Fibroblast of skin of left biceps (primary cell): ENCODE measurements around the gene LRRC74B.
"Not testable (repeated sequence)": the region's sequence is repeated elsewhere in the genome, so short reads cannot be mapped to it uniquely, and the experiment has no call there.

Source experiments
- DNase-seq, 2 experiments: peaks; one replicate each; pipeline ENCODE4 v3.0.0-alpha.2; 2013; ENCODE audit warnings: low read depth in 2 of 2

The LRRC74B gene

GRCh38 chr22:21031545-21032036, 14.2 kb upstream of the LRRC74B start:
- DNase-seq: no peak

DNA sequence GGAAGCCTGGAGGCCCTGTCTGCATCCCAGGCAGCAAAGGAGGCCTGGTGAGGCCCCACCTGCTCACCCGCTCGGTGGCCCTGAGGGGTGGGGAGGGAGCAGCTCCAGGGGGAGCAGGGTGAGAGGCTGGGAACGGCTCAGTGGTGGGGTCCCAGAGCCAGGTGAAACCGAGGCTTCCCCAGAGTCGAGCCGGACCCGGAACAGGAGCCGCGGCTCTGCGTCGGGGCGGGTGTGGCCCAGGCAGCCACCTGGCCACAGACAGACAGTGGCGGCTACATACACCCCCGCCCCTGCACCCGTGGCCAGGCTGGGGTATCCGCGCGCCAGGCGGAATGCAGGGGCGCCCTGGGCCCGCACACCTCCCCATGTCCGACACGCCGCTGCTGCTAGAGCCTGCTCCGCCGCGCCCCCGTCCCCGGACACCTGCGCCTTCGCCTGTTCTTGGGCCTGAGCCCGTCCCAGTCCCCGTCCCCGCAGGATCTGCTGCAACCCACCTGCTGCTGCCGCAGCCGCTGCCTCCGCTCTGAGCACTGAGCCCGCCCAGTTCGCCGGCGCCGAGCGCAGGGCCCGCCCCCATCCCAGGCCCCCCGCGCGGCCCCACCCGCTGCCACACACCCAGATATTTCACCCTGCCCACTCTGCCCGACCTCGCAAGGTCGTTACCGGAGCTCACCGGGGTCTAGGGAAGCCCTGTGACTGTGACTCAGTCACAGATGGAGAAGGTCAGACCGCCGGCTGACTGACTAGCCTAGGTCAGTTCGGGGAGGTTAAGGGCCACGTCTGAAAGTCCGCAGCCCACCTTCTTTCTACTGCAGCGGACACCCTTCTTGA, 13.5 kb upstream of the LRRC74B start, which contains the start of gene SLC7A4:
TSS of gene SLC7A4 (minus strand) at position 525 of the 831 bp plus-strand sequence. CDS start 749 bp downstream, outside the sequence.
- no peak for DNase-seq

GRCh38 chr22:21032868-21033688, 12.7 kb upstream of the LRRC74B start:
- no peak for DNase-seq

GRCh38 chr22:21033895-21034294, 11.9 kb upstream of the LRRC74B start:
- DNase-seq: no peak

DNA sequence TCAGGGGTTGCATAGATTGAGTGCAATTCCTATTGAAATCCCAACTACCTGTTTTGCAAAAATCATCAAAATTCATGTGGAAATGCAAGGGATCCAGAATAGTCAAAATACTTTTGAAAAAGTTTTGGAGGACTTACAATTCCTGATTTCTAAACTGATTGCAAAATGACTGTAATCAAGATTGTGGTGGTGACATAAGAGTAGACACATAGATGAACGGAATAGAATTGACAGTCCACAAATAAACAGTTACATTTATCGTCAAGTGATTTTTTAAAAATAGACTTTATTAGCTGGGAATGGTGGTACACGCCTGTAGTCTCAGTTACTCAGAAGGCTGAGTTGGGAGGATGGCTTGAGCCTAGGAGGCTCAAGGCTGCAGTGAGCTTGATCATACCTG, 10.8 kb upstream of the LRRC74B start:
- no peak for DNase-seq

GRCh38 chr22:21038405-21038804, 7.3 kb upstream of the LRRC74B start:
- no peak for DNase-seq

DNA sequence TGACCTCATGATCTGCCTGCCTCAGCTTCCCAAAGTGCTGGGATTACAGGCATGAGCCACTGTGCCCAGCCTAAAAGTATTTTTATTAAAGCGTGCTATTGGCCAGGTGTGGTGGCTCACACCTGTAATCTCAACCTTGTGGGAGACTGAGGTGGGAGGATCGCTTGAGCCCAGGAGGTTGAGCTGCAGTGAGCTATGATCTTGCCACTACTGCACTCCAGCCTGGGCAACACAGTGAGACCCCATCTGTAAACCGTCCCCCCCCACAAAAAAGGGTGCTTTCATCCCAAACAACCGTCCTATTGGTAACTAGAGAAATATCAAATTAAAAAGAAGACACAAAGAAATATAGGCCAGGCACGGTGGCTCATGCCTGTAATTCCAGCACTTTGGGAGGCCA, 6.6 kb upstream of the LRRC74B start:
- not testable (repeated sequence) for DNase-seq

DNA sequence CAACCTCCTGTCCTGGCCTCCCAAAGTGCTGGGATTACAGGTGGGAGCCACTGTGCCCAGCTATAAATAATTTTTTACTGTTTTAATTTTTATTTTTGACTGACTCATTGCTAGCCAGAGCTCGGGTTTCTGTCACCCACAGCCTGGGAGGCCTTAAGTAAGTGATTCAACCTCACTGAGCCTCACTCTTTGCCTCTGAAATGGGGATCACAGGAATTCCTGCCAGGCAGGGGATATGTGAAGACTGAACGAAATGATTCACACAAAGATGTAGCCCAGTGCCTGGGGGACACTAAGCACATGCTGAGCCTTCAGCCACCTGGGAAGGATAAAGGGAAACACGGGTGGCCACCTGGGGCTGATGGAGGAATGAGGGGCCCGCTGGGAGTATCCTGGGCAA, 3.8 kb upstream of the LRRC74B start:
- DNase-seq: peak in 1 of 2 experiments; percentile 16

GRCh38 chr22:21042978-21043859, 2.5 kb upstream of the LRRC74B start:
- DNase-seq: no peak

- DNase-seq: no peak
These were observed 1.7 kb upstream of the LRRC74B start for GRCh38 chr22:21043860-21044535.

- peak in 1 of 2 experiments; percentile 12 for DNase-seq
These were observed 688 bp upstream of the LRRC74B start for GRCh38 chr22:21044931-21045584.

DNA sequence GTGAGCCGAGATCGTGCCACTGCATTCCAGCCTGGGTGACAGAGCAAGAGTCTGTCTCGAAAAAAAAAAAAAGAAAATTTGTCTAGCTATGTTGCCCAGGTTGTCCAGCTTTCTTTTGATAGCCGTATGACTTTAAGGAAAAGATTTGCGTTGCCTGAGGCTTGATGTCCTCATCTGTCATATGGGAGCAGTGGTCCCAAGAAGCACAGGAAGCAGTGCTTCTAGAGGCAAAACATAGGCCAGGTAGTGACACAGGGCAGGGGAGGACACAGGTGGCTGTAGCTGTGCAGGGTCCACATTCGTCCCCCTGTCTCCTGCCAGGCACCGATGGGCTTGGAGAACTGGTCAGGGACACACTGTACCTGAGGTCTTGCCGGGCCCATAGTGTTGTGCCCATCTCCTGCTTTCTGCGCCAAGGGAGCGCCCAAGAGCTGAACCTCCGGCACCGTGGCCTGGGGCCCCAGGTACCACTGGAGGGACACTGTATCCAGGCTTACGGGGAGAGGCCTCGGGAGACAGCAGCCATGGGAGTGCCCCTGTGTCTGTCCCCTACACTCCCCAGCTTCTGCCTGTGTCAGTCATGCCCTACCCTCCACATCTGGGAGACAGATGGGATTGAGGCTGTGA, 1.4 kb downstream of the LRRC74B start:
- DNase-seq: no peak

- no peak for DNase-seq
These were observed 2.0 kb downstream of the LRRC74B start for GRCh38 chr22:21047730-21048129.

DNA sequence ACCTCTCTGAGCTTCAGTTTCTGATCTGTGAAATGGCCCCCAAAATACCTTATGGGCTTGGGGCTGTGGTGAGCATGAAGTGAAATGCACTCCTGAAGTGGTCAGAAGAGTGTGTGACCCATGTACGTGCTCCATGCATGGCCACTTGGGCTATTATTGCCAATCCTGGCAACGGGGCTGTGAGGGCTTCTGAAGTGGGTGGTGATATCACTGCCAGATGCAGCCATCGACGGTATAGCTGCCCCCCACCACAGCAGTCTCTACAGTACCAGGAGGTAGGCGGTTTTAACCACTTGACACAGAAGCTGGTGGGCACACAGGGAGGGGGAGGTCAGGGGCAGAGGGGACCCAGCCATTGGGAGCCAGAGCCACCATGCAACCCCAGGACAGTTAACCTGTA, 2.7 kb downstream of the LRRC74B start:
- not testable (repeated sequence) for DNase-seq

DNA sequence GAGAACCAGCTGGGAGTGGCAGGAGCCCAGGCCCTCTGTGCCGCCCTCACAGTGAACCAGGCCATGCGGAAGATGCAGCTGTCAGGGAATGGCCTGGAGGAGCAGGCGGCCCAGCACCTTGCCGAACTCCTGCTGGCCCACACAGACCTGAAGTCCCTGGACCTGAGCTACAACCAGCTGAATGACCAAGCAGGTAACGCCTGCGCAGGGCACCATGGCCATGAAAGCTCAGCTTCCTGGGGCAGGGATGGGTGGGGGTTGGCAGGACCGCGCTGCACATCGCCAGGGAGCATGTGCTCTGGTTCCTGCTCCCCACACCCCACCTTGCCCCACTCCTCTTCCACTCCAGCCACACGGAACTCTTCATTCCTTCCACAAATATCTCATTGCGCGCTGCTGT, 3.2 kb downstream of the LRRC74B start:
- DNase-seq: not testable (repeated sequence)

- DNase-seq: no peak
These were observed 5.5 kb downstream of the LRRC74B start for GRCh38 chr22:21051145-21051830.

DNA sequence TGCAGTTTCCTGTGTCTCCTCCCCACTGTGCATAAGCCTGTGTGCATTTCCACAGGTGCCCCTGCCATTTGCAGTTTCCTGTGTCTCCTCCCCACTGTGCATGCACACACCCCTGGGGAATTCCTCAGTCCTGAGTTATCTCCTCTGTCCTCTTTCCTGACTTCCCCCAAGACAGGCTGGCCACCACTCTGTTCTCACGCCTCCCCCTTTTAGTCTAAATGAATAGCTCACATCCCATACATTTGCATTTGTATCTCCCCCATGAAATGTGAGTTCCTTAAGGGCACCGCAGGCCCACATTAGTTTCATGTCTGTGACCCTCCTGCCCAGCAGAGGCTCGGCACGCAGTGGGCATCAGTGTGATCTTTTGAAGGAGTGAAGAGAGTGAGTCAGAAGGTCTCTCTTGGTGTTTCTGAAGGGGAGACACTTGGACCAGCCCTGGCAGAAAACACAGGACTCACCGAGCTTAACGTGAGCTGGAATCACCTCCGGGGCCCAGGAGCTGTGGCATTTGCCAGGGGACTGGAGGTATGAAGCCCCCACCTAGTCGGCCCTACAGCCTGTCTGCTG, 6.2 kb downstream of the LRRC74B start:
- DNase-seq: no peak

- no peak for DNase-seq
These were observed 7.1 kb downstream of the LRRC74B start for GRCh38 chr22:21052715-21053459.
